Mesothelial cell of epicardium (in vitro differentiated cells): ENCODE data around the gene SLC6A7. TPM values are rescaled to one million over a fixed set of nuclear protein-coding genes. Genes with fewer than 3 reads are reported as not detected.

Experiments
- DNase-seq, 2 experiments: peaks; one replicate each; pipeline ENCODE4 v3.0.0; 2021; ENCODE audit warnings: low spot score in 2 of 2; ENCODE audit not compliant: unreplicated experiment in 2 of 2
- H3K27ac Mint-ChIP-seq: 2 replicates; pipeline ENCODE4 v1.8.0; 2021; ENCODE audit warnings: mixed read lengths
- H3K27me3 Mint-ChIP-seq: 2 replicates; pipeline ENCODE4 v1.8.0; 2021; ENCODE audit warnings: low read depth, mixed read lengths
- H3K36me3 Mint-ChIP-seq: 2 replicates; pipeline ENCODE4 v1.8.0; 2021; ENCODE audit warnings: mixed read lengths
- H3K4me1 Mint-ChIP-seq: 2 replicates; pipeline ENCODE4 v1.8.0; 2021; ENCODE audit warnings: mixed read lengths
- H3K4me3 Mint-ChIP-seq: 2 replicates; pipeline ENCODE4 v1.8.0; 2021; ENCODE audit warnings: mild to moderate bottlenecking, moderate library complexity, mixed read lengths
- H3K9me3 Mint-ChIP-seq: 2 replicates; pipeline ENCODE4 v1.8.0; 2021; ENCODE audit warnings: mixed read lengths
- total RNA-seq: library from RNA; stranded (reverse); gene quantifications from 3 replicates; pipeline ENCODE4 v1.2.1, GENCODE V29; 2021
- TF ChIP-seq, protein P1 (sequence below): fragments of 200-600 bp; sonication (generic); IDR thresholded peaks from one replicate; pipeline ENCODE4 v1.5.0; 2021; ENCODE audit warnings: antibody characterized with exemption; ENCODE audit not compliant: unreplicated experiment

SLC6A7 gene
- total RNA-seq, 1 donor from 2014 or later = not detected

GRCh38 chr5:150249744-150250143 lies 59.9 kb downstream of the SLC6A7 start:
- TF ChIP-seq, protein P1, sequence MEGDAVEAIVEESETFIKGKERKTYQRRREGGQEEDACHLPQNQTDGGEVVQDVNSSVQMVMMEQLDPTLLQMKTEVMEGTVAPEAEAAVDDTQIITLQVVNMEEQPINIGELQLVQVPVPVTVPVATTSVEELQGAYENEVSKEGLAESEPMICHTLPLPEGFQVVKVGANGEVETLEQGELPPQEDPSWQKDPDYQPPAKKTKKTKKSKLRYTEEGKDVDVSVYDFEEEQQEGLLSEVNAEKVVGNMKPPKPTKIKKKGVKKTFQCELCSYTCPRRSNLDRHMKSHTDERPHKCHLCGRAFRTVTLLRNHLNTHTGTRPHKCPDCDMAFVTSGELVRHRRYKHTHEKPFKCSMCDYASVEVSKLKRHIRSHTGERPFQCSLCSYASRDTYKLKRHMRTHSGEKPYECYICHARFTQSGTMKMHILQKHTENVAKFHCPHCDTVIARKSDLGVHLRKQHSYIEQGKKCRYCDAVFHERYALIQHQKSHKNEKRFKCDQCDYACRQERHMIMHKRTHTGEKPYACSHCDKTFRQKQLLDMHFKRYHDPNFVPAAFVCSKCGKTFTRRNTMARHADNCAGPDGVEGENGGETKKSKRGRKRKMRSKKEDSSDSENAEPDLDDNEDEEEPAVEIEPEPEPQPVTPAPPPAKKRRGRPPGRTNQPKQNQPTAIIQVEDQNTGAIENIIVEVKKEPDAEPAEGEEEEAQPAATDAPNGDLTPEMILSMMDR = no peak
- no peaks in the 10 kb centered on the region for H3K36me3 Mint-ChIP-seq
- H3K4me3 Mint-ChIP-seq = no peak overlapping the region
- H3K27me3 Mint-ChIP-seq = no peaks in the 10 kb centered on the region
- no peak overlapping the region for H3K27ac Mint-ChIP-seq
- no peak for DNase-seq
- H3K9me3 Mint-ChIP-seq = no peaks in the 10 kb centered on the region
- H3K4me1 Mint-ChIP-seq = peaks cover 7% of the 10 kb centered on the region

- Mint-ChIP-seq H3K4me3 (no peak overlapping the region), H3K9me3 (no peaks in the 10 kb centered on the region), H3K27me3 (no peaks in the 10 kb centered on the region), H3K27ac (no peak overlapping the region), H3K4me1 (no peaks in the 10 kb centered on the region), H3K36me3 (no peaks in the 10 kb centered on the region)
- TF ChIP-seq, protein P1 = no peak
- no peak for DNase-seq
These were observed 61.6 kb downstream of the SLC6A7 start for GRCh38 chr5:150251504-150251903.

DNA sequence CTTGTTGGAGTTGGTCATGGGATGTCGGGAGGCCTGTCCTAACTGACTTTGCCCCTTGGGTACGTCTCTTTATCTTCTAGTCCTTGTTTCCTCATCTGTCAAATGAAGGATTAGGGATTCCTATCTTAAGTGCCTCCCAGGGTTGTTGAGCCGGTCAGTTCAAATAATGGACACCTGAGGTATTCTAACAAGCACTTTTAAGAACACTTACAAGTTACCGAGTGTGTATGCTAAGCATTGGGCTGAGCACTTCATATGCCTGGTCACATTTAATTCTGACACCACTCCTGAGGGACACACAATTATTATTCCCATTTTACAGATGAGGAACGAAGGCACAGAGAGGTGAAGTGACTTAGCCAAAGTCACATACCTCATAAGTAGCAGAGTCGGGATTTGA lies 62.6 kb downstream of the SLC6A7 start:
- no peak overlapping the region for H3K4me3 Mint-ChIP-seq
- no peaks in the 10 kb centered on the region for H3K36me3 Mint-ChIP-seq
- DNase-seq = no peak
- TF ChIP-seq, protein P1 = no peak
- no peaks in the 10 kb centered on the region for H3K27me3 Mint-ChIP-seq
- no peaks in the 10 kb centered on the region for H3K4me1 Mint-ChIP-seq
- H3K27ac Mint-ChIP-seq = no peak overlapping the region
- H3K9me3 Mint-ChIP-seq = no peaks in the 10 kb centered on the region

DNA sequence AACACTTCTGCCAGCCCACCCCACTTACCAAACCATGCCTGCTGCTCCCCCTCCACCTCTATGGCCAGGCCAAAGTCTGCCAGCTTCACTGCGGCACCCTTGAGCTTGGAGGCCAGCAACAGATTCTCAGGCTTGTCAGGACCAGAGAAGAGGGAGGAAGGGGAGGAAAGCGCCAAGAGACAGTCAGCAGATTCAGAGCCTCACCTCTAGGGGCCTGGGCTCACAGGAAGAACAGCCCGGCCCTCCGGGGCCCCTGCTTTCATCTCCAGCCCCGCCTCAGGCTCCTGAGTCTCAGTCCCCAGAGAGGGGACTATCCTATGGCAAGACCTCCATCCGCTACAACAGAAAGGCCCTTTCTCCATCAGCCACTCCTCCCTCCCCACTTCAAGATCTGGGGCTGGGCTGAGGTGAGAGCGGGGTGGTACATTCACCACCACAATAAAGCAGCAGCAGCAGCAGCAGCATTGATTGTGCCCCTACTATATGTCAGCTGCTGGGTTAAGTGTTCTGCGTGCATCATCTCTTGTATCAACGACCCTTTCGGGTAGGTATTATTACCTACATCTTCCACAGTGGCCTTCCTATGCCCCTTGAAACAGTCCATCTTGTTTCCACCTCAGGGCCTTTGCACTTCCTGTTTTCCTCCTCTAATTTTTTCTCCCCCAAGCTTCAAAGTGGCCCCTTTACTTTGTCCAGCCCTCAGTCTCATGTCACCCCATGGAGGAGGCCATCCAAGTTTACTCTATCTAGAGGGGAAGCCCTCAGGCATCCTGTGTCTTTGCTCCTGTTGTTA lies 63.8 kb downstream of the SLC6A7 start:
- Mint-ChIP-seq H3K4me3 (no peak overlapping the region), H3K4me1 (no peaks in the 10 kb centered on the region), H3K27ac (no peak overlapping the region), H3K27me3 (no peaks in the 10 kb centered on the region), H3K36me3 (no peaks in the 10 kb centered on the region), H3K9me3 (no peaks in the 10 kb centered on the region)
- TF ChIP-seq, protein P1 = no peak
- DNase-seq = no peak

GRCh38 chr5:150254363-150254762 lies 64.5 kb downstream of the SLC6A7 start:
- H3K4me1 Mint-ChIP-seq = no peaks in the 10 kb centered on the region
- no peak overlapping the region for H3K27ac Mint-ChIP-seq
- no peaks in the 10 kb centered on the region for H3K27me3 Mint-ChIP-seq
- TF ChIP-seq, protein P1 = no peak
- no peaks in the 10 kb centered on the region for H3K36me3 Mint-ChIP-seq
- no peaks in the 10 kb centered on the region for H3K9me3 Mint-ChIP-seq
- no peak for DNase-seq
- H3K4me3 Mint-ChIP-seq = no peak overlapping the region
